ENCODE measurements around the gene HOXB6. TPM values are rescaled to one million over a fixed set of nuclear protein-coding genes. Genes with fewer than 3 reads are reported as not detected.

HOXB6 gene
- total RNA-seq, 4 donors from 2014 or later = 0.54 to 4.2 (median 1.3) TPM

GRCh38 chr17:48593126-48593829 is 11.5 kb downstream of the HOXB6 start, which contains the start of gene HOXB5:
Gene HOXB5 (minus strand): TSS chr17:48593779. CDS start chr17:48593682, 97 bp downstream.
- Histone ChIP-seq H3K27me3 (peaks cover 60% of the 10 kb centered on the region), H3K36me3 (no peaks in the 10 kb centered on the region), H3K27ac (no peak within 1 kb of the TSS), H3K4me1 (peaks cover 5 to 29% of the 10 kb centered on the region in 2 donors), H3K9me3 (no peaks in the 10 kb centered on the region), H3K4me3 (replicated peaks in 1 of 3) (peak within 1 kb of the TSS in 1 of 3 donors; percentile 5)
- 2% methylated on average over 19 to 25 of the region's 50 CpGs for WGBS, 2 donors
- no peak for DNase-seq
- TF ChIP-seq POLR2A (IDR thresholded peaks at IDR 0.05) = no peak
- no peak for TF ChIP-seq CTCF (IDR thresholded peaks at IDR 0.05)
- intact Hi-C loops (cut with DNase I) = loop anchor here (10.0 kb wide), 1 partner anchor 402 kb away; the partner anchor contains the start of gene IGF2BP1

- no peak for TF ChIP-seq CTCF (IDR thresholded peaks at IDR 0.05)
- TF ChIP-seq POLR2A (IDR thresholded peaks at IDR 0.05) = no peak
- WGBS, 2 donors = 9 to 15% methylated on average over 14 of the region's 14 CpGs
- Histone ChIP-seq H3K9me3 (no peaks in the 10 kb centered on the region), H3K4me3 (replicated peaks in 1 of 3) (no peak overlapping the region), H3K27me3 (peaks cover 55% of the 10 kb centered on the region), H3K4me1 (peaks cover 2 to 22% of the 10 kb centered on the region in 2 donors), H3K36me3 (no peaks in the 10 kb centered on the region), H3K27ac (no peak overlapping the region)
- intact Hi-C loops (cut with DNase I) = loop anchor here (10.0 kb wide), 1 partner anchor 402 kb away; the partner anchor contains the start of gene IGF2BP1
- DNase-seq = no peak
Observed at GRCh38 chr17:48592577-48592976, 12.2 kb downstream of the HOXB6 start.

- H3K4me1 ChIP-seq = peaks cover 0 to 19% of the 10 kb centered on the region in 2 donors
- no peaks in the 10 kb centered on the region for H3K36me3 ChIP-seq
- no peak for DNase-seq
- 17 to 44% methylated on average over 27 to 30 of the region's 33 CpGs for WGBS, 2 donors
- peaks cover 55% of the 10 kb centered on the region for H3K27me3 ChIP-seq
- no peak overlapping the region for H3K27ac ChIP-seq
- TF ChIP-seq CTCF (IDR thresholded peaks at IDR 0.05) (no peak), POLR2A (IDR thresholded peaks at IDR 0.05) (no peak)
- no peak overlapping the region for H3K4me3 ChIP-seq (replicated peaks in 1 of 3)
- H3K9me3 ChIP-seq = no peaks in the 10 kb centered on the region
- intact Hi-C loops (cut with DNase I) = loop anchor here (10.0 kb wide), 1 partner anchor 403 kb away; the partner anchor contains the start of gene IGF2BP1
Observed at GRCh38 chr17:48592057-48592514, 12.7 kb downstream of the HOXB6 start.

GRCh38 chr17:48591255-48592056 is 13.3 kb downstream of the HOXB6 start:
- intact Hi-C loops (cut with DNase I) = loop anchor here (10.0 kb wide), 1 partner anchor 403 kb away; the partner anchor contains the start of gene IGF2BP1
- Histone ChIP-seq H3K4me1 (peaks cover 0 to 19% of the 10 kb centered on the region in 2 donors), H3K27ac (no peak overlapping the region), H3K4me3 (replicated peaks in 1 of 3) (no peak overlapping the region), H3K27me3 (peaks cover 55% of the 10 kb centered on the region), H3K9me3 (no peaks in the 10 kb centered on the region), H3K36me3 (no peaks in the 10 kb centered on the region)
- TF ChIP-seq CTCF (IDR thresholded peaks at IDR 0.05) (no peak), POLR2A (IDR thresholded peaks at IDR 0.05) (no peak)
- WGBS, 2 donors = 86 to 87% methylated on average over 10 of the region's 10 CpGs
- no peak for DNase-seq

Measured in thyroid gland (tissue), 4 donors.